ENCODE data around the gene ST3GAL5. TPM values are rescaled to one million over a fixed set of nuclear protein-coding genes. Genes with fewer than 3 reads are reported as not detected.

Gene ST3GAL5
- total and polyA plus RNA-seq, 12 donors: 2.0 to 11.8 (median 3.8) TPM

DNA sequence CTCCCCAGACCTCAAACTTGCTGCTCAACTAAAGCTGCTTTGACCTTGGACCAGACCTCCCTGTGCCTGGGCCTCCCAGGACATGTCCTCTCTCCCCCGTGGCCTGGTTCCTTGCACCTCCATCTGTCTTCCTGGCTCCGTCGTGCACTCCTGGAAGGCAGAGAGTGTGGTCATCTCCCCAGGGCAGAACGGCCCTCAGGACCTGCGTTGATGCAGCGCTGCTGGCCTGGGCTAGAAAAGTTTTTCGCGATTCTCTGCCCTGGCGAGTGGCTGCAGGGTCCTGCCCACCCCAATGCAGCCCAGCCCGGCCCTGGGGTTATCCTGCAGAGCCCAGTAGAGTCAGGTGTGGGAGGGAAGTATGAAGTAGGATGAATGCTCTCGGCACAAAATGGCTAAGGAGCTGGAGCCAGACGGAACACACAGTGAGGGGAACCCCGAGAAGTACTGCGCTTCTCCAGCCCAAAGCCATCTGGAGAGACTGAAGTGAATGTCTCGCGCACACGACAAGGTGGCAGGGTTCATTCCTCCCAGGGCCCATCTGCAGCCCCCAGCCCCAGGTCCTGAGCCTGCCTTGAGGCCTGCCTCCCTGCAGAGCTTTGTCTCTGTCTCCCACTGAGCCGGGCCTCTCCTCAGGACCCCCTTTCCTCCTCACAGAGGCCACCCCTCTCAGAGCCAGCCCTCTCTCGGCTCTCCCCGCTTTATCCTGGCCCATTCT lies 93.3 kb downstream of the ST3GAL5 start:
- intact Hi-C loops (cut with DNase I): loop anchor here in 7 of 10 donors (2.0 to 5.0 kb wide), 5 partner anchors 19 to 63 kb away; partner anchors contain the start of gene ATOH8 (in 5 of the 7)
- TF ChIP-seq, protein P1, sequence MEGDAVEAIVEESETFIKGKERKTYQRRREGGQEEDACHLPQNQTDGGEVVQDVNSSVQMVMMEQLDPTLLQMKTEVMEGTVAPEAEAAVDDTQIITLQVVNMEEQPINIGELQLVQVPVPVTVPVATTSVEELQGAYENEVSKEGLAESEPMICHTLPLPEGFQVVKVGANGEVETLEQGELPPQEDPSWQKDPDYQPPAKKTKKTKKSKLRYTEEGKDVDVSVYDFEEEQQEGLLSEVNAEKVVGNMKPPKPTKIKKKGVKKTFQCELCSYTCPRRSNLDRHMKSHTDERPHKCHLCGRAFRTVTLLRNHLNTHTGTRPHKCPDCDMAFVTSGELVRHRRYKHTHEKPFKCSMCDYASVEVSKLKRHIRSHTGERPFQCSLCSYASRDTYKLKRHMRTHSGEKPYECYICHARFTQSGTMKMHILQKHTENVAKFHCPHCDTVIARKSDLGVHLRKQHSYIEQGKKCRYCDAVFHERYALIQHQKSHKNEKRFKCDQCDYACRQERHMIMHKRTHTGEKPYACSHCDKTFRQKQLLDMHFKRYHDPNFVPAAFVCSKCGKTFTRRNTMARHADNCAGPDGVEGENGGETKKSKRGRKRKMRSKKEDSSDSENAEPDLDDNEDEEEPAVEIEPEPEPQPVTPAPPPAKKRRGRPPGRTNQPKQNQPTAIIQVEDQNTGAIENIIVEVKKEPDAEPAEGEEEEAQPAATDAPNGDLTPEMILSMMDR (IDR thresholded peaks at IDR 0.05): no peak
- H3K27me3 ChIP-seq: no peaks in the 10 kb centered on the region
- H3K4me1 ChIP-seq: peaks cover 37 to 90% (median 67%) of the 10 kb centered on the region in 9 donors
- H3K9me3 ChIP-seq: peaks cover 0 to under 1% (median 0%) of the 10 kb centered on the region in 11 donors
- peaks cover 0 to 6% (median 0%) of the 10 kb centered on the region in 9 donors for H3K36me3 ChIP-seq
- peak overlapping the region in 9 of 10 donors; percentile 23 to 79 (median 64) for H3K27ac ChIP-seq
- H3K4me3 ChIP-seq: peak overlapping the region in 1 of 10 donors; percentile 7
- DNase-seq: no peak
- no peak for ATAC-seq
- 66 to 78% methylated on average over 20 of the region's 20 CpGs for WGBS, 2 donors

- peaks cover 0 to 11% (median 0%) of the 10 kb centered on the region in 9 donors for H3K36me3 ChIP-seq
- TF ChIP-seq, protein P1 (IDR thresholded peaks at IDR 0.05): no peak
- ATAC-seq (no peak), DNase-seq (no peak)
- no peak overlapping the region for H3K4me3 ChIP-seq
- peak overlapping the region in 8 of 10 donors; percentile 11 to 79 (median 64) for H3K27ac ChIP-seq
- no peaks in the 10 kb centered on the region for H3K9me3 ChIP-seq
- intact Hi-C loops (cut with DNase I): loop anchor here in 6 of 10 donors (2.0 to 5.0 kb wide), 3 partner anchors 18 to 62 kb away; partner anchors contain the start of gene ATOH8 (in 5 of the 6)
- peaks cover 37 to 97% (median 69%) of the 10 kb centered on the region in 9 donors for H3K4me1 ChIP-seq
- WGBS, 2 donors: 61 to 73% methylated on average over 14 of the region's 14 CpGs
- no peaks in the 10 kb centered on the region for H3K27me3 ChIP-seq
Measured at GRCh38 chr2:85794491-85795121, 94.2 kb downstream of the ST3GAL5 start.

DNA sequence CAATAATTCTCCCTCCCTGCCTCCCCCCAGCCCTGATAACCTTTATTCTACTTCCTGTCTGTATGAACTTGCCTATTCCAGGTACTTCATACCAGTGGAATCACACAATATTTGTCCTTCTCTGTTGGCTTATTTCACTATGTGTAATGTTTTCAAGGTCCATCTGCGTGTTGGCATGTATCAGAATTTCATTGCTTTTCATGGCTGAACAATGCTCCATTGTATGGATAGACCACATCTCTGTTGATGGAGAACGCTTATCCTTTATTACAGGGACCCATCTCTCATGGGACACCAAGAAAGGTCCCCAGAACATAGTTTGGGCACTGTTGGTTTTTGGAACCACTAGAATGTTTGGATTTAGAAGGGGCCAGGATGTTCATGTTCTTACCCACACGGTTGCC lies 94.8 kb downstream of the ST3GAL5 start:
- ATAC-seq (no peak), DNase-seq (no peak)
- Histone ChIP-seq H3K27me3 (no peaks in the 10 kb centered on the region), H3K4me3 (no peak overlapping the region), H3K9me3 (no peaks in the 10 kb centered on the region), H3K4me1 (peaks cover 37 to 96% (median 72%) of the 10 kb centered on the region in 9 donors), H3K36me3 (peaks cover 0 to 15% (median 0%) of the 10 kb centered on the region in 9 donors), H3K27ac (peak overlapping the region in 5 of 10 donors; percentile 11 to 77 (median 63))
- TF ChIP-seq, protein P1 (IDR thresholded peaks at IDR 0.05): no peak
- 90 to 91% methylated on average over 3 of the region's 3 CpGs for WGBS, 2 donors
- intact Hi-C loops (cut with DNase I): loop anchor here in 1 of 10 donors (2.0 kb wide), 1 partner anchor 17 kb away; no protein-coding TSS in a partner anchor

DNA sequence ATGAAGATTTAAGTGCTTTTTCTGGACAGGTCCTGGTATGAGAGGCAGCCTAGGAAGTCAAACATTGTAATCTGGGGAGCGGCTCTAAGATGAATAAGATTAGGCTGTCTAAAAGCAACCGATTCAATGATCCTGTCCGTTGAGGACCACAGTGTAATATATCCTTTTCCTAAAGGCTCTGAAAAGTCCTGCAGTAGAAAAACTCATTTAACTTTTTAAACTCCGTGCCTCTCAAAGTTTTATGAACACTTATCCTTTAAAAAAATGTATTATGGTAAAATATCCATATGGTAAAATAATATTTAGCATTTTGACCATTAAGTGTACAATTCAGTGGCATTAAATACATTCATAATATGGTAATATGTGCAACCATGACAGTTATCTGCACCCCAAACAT lies 95.2 kb downstream of the ST3GAL5 start:
- WGBS, 2 donors: 71 to 89% methylated on average over 4 of the region's 4 CpGs
- DNase-seq: no peak
- intact Hi-C loops (cut with DNase I): no loop called here
- peak overlapping the region in 2 of 10 donors; percentile 11 to 59 for H3K27ac ChIP-seq
- H3K4me3 ChIP-seq: no peak overlapping the region
- H3K36me3 ChIP-seq: peaks cover 0 to 19% (median 0%) of the 10 kb centered on the region in 9 donors
- H3K9me3 ChIP-seq: no peaks in the 10 kb centered on the region
- no peak for ATAC-seq
- no peaks in the 10 kb centered on the region for H3K27me3 ChIP-seq
- H3K4me1 ChIP-seq: peaks cover 37 to 94% (median 72%) of the 10 kb centered on the region in 9 donors
- TF ChIP-seq, protein P1 (IDR thresholded peaks at IDR 0.05): no peak

Measured in heart right ventricle (tissue), 16 donors.